Activated CD8-positive, alpha-beta memory T cell treated with anti-CD3 and anti-CD28 coated beads, Interleukin-2, amount 50 U/mL, for 48 hours (primary cell): ENCODE results near the gene CHRM2.

Experiments
- DNase-seq: peaks from one replicate; pipeline ENCODE4 v3.0.0-alpha.2; 2020

The CHRM2 gene

DNA sequence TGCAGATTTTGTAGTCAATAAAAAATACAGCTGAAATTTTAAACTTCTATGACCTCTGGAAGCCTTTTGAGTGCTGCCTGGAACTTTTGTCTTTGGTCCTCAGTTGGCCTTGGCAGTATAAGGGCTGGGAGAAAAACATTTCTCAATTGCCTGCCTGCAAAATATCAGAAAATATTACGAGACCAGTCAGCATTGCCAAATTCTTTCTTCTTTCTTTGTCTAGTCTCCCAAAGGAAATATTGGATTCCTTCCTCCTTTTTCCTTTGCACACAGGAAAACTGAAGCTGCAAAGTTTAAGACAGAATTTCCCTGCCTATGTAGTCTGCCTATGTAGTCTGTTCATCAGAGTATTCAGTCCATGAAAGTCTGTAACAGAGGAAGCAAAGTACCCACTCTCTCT lies 95.9 kb downstream of the CHRM2 start:
- no peak for DNase-seq

GRCh38 chr7:136966825-136967224 lies 98.4 kb downstream of the CHRM2 start:
- DNase-seq: no peak

- no peak for DNase-seq
Observed at GRCh38 chr7:136969761-136970160, 101.3 kb downstream of the CHRM2 start.

DNA sequence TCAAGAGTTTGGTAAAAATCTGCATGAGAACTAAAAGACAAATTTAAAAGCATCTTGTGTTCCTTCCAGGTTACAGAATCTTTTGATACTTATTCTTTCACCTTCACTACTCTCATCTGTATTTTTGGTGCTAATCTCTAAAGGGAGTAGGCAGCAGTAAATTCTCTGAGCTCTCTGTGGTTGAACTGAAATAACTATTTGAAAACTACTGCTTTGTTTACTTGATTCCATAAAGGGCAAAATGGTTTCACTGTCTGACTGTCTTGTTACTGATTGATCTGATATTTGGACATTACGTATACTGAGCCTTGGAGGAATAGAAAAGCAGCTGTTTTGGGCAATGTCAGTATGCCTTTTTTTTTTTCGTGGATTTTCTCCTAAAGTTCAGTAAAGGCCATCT lies 103.3 kb downstream of the CHRM2 start:
- no peak for DNase-seq

- DNase-seq: no peak
Observed at GRCh38 chr7:136976504-136977251, 108.2 kb downstream of the CHRM2 start.

GRCh38 chr7:136993377-136993776 lies 124.9 kb downstream of the CHRM2 start:
- no peak for DNase-seq

- DNase-seq: no peak
Observed at GRCh38 chr7:136997735-136998134, 129.3 kb downstream of the CHRM2 start.

GRCh38 chr7:136998495-136998894 lies 130.0 kb downstream of the CHRM2 start:
- no peak for DNase-seq

GRCh38 chr7:137000621-137001020 lies 132.2 kb downstream of the CHRM2 start:
- no peak for DNase-seq

DNA sequence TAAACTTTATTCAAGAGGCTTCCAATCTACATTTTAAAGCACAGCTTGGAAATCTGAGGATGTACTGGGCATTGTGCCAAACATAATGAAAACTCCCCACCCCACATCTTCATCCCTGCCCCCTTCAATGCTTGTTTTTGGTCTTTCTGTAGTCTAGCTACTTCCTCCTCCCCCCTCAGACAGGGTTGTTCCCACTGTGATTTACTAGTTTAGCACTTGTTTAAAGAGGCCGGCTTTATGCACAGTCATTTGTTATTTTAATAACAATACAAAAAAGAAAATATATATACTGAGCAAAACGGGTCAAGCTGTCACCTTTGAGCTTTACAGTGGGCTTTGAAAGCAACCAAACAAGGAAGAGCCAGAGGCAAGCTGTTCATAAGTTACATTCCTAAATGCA lies 132.6 kb downstream of the CHRM2 start:
- DNase-seq: no peak

- no peak for DNase-seq
Observed at GRCh38 chr7:137001478-137001877, 133.0 kb downstream of the CHRM2 start.

GRCh38 chr7:137003086-137003485 lies 134.6 kb downstream of the CHRM2 start:
- no peak for DNase-seq

DNA sequence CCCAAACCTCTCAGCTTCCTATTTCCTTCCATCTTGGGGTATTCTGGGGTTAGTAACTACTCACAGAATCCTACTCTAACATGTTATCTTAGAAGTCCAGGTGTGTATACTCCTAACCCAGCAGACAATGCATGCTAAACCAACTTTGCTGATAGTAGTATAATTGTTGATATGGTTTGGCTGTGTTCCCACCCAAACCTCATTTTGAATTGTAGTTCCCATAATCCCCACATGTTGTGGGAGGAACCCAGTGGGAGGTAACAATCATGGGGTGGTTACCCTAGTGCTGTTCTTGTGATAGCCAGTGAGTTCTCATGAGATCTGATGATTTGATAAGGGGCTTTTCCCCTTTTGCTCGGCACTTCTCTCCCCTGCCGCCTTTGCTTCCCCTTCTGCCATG lies 135.1 kb downstream of the CHRM2 start:
- no peak for DNase-seq

- DNase-seq: no peak
Observed at GRCh38 chr7:137005873-137006272, 137.4 kb downstream of the CHRM2 start.

DNA sequence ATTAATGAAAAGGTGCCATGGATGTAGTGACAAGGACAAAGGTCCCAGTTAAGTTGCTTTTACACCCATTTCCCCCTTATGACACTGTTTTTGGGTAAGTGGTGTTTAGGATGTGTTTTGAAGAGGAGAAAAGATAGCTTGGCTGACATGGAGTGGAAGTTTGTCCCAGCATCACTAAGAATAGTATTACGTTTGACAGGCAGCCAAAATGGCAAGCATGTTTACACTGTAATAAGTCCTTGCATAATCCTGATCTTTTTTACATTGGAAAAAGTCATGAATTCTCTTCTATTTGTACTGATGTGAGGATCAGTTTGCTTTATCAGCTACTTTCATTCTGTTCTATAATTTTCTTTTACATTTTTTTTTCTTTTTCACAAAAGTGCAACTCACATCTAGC lies 137.8 kb downstream of the CHRM2 start:
- no peak for DNase-seq

- DNase-seq: no peak
Observed at GRCh38 chr7:137007001-137007694, 138.7 kb downstream of the CHRM2 start.

DNA sequence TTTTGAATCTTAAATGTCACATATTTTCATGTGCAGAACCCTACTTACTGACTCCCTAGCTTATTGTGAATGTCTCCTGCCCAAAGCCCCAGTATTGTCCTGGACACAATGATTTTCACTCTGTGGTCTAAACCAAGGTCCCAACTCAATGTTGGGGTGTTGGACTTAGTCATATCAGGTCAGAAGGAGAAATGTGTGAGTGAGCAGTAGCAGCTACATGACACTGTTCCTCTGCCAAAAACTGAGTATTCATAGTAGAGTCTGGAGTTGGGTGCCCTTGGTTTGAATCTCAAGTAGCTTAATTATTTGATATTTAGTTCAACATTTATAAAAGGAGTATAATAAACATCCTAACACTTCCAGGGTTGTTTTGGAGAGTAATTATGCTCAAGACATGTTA lies 141.0 kb downstream of the CHRM2 start:
- DNase-seq: no peak

- no peak for DNase-seq
Observed at GRCh38 chr7:137015015-137015414, 146.6 kb downstream of the CHRM2 start.

DNA sequence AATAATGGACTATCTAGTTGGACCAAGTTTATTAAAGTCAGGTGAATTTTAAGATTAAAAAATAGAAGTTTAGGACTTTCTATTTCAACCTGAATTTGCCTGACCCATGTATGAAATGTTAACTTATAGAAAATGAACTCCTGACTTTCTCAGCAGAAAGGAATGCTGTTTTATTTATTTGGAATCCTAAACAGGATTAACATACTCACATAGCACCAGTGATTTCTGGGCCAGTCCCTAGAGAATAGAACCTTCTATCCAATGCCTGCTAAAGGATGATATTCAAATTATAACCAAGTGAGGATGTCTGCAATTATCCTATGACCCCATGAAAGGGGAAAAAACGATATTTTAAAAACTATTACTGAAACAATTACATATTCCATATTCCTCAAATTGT lies 148.8 kb downstream of the CHRM2 start:
- no peak for DNase-seq

GRCh38 chr7:137018468-137018867 lies 150.0 kb downstream of the CHRM2 start:
- DNase-seq: no peak

DNA sequence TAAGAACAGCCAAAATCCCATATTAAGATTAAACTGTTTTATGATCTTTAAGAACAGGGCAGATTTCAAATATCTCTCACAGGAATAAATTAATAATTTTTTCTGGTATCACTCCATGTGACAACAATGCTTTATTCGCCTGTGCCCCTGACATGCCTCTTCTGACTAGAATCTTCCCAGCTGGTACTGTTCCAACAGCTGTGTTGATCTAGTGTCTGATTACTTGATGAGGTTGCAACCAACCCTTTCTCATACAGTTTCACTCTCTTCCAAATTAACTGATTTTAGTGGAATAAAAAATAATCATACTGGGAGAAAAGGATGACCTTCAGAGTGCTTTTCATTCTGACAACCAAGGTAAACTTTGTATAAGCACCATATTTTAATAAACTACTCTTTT lies 151.9 kb downstream of the CHRM2 start:
- DNase-seq: no peak

DNA sequence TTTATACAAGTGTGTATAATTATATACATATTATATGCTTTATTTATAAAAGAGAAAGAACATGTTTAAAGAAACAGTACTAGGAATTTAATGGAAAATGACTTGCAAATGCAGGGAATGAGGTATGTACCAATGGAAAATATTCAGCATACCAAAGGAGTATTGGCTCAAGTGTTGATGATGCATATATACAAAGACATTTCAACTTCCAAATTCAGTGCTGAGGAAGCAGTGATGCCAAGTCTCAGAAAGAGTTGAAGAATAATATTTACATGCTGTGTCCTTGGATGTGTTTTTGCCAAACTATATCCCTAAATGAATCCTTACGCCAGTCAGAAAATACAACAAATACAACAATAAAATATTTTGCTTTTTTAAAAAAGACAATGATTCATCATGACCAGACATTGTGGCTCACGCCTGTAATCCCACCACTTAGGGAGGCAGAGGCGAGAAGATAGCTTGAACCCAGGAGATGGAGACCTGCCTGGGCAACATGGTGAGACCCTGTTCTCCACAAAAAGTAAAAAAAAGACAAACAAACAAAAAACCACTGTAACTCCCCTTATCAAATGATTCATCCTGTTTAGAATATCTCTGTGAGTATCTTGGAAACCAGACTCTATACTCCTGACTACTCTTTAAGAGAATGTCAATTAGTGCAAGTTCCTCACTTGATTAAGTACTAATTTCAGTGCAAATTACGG lies 157.2 kb downstream of the CHRM2 start:
- DNase-seq: no peak

DNA sequence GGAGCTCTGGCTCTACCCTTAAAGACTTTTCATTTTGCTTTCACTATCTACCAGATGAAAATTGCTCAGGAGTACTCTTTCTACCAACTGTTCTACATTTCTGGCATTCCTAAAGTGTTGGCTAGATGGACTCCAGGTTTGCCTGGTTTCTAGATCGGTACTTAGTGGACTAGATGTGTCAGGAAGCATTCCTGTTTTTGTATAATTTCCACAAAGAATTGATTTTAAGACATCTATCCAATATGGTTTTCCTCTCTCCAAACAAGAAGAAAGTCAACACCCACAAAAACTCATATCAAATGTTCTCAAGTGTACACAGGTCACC lies 157.7 kb downstream of the CHRM2 start:
- no peak for DNase-seq

DNA sequence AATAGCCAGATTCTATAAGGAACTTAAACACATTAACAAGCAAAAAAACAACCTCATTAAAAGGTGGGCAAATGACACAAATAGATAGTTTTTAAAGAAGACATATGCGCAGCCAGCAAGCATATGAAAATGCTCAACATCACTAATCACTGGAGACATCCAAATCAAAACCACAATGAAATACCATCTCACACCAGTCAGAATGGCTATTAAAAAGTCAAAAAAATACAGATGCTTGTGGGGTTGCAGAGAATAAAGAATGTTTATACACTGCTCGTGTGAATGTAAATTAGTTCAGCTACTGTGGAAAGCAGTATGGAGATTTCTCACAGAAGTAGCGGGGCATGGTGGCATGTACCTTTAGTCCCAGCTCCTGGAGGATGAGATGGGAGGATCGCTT lies 164.0 kb downstream of the CHRM2 start:
- DNase-seq: no peak
